ENCODE results near the gene ZER1.
"Not testable (repeated sequence)": the region's sequence is repeated elsewhere in the genome, so short reads cannot be mapped to it uniquely, and the experiment has no call there.

Gene ZER1

DNA sequence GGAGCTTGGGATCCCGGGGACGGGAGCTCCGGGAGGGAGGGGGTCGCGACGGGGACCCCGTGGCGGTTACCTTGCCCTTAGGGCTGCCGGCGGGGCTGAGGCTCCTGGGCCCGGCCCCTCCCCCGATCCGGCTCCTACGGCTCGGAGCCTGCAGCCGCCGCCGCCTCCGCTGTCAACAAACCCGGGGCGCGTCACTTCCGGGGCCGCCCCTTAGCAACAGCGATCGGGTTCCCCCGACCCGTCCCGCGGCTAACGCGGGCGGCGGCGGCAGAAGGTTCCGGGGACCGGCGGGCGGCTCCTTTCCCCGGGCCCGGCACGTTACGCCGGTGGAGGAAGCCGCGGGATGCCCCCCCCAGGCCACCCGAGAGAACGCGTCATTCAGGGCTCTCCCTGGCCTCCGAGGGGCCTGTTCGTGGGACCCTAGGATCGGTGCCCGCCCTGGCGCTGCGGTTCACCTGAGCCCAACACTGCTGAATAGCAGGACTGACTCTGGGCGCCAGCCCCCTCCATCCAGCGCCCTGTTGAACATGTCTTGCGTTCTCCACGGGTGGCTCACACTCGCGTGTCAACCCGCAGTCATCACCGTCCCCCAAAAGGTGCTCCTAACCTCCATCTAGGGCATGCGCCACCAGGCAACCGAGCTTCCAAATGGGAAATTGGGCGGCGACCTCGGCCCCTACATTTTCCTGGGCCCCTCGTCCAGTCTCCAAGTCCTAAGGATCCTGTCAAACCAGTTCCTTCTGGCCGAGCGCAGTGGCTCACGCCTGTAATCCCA is at the start of gene ZER1:
Gene ZER1 (minus strand): TSS at position 183 of the 775 bp plus-strand sequence. CDS start 16,362 bp downstream, outside the sequence.
- peak; percentile 96 for DNase-seq

DNA sequence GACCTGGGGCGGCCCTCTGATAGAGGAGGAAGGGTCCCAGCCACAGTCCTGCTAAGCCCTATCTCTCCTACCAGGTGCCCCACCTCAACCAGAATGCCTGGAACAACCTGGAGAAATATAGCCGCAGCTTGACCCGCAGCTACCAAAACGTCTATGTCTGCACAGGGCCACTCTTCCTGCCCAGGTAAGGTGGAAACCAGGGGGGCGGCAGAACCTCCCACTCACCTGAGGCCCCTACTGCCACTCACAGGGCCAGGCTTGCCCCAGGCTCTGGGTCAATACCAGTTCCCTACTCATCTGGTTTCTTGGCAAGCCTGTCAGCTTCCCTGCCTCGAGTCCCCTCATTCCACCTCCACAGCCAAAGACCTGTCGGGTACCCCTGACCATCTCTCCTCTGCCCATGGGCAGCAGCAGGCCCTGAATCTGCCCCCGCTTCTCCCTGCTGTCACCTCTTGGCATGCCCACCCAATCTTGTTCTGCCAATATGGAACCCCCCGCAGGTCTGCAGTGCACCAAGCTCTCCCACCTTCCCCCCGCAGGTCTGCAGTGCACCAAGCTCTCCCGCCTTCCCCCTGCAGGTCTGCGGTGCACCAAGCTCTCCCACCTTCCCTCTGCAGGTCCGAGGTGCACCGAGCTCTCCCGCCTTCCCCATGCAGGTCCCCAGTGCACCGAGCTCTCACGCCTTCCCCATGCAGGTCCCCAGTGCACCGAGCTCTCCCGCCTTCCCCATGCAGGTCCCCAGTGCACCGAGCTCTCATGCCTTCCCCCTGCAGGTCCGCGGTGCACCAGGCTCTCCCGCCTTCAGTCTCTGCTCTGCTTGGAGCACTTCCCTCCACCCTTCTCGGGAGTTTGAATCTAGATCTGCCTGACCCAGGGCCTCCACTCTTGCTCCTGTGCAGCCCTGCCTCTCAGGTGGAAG is 49.2 kb upstream of the ZER1 start:
- no peak for DNase-seq

DNA sequence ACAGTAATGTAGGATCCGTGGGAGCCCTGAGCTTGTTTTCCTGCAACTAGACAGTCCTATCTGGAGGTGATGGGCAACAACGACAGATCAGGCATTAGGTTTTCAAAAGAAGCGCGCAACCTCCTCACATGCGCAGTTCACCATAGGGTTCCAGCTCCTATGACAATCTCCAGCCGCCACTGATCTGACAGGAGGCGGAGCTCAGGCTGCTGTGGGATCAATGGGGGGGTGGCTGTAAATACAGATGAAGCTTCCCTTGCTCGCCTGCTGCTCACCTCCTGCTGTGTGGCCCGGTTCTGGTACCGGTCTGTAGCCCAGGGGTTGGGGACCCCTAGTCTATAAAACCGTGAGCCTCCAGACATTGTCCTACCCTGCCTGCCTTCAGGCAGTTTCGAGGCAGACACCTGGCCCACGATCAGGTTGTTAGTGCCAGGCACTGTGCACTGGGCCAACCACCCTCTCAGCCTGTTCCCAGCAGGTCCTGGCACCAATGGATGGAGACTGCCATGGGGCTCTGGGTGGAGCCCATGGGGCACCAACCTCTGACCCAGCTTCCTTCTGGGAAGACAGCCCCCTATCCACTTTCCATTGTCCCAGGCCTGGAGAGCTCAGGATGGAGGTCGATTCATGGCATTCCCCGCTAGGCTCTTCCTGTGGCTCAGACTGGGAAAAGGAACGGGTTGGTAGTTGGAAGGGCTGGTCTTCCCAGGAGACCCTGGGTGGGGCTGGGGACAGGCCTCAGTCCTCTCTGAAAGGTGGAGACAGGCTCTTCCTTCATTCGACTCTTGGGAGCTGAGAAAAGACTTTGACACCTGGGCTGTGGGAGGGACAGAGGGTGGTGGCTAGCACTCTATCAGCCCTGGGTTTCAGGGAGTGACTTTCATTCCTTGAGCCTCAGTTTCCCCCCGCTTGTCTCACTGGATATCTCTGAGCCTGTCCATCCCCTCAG is 48.3 kb upstream of the ZER1 start:
- DNase-seq, result peak; percentile 51

GRCh38 chr9:128818839-128819715 is 47.4 kb upstream of the ZER1 start:
- peak; percentile 59 for DNase-seq

DNA sequence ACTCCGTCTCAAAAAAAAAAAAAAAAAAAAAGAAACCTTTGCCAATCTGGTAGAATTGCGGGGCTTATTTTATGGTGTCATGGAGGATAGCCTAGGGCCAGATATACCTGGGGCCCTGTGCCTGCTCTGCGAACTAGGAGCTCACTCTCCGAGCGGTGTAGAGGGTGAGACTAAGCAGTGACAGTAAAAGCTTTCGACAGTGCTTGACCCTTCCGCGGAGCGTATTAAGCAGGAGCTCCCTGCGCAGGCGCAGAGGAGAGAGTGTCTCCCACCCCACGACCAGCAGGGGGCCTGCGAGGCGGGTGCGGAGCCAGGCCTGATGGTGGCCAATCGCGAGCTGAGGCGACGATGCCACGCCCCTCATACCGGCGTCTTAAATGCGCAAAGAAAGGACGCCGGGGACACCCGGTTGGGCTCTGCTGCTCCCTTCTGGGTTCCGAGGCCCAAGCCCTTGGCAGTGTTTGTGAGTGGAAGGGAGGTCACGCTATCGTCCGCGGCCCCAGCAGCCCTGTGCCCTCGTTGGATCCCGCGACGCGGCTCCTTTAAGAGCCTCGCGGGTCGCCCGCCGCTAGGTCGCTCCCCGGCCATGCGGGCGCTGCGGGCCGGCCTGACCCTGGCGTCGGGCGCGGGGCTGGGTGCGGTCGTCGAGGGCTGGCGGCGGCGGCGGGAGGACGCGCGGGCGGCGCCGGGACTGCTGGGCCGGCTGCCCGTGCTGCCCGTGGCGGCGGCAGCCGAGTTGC is 46.5 kb upstream of the ZER1 start, which contains the start of gene ENDOG:
Gene ENDOG (plus strand): TSS at position 402 of the 740 bp plus-strand sequence. CDS start 185 bp downstream, at position 587.
- peak; percentile 99 for DNase-seq

GRCh38 chr9:128810873-128811272 is 39.1 kb upstream of the ZER1 start:
- DNase-seq, result no peak

GRCh38 chr9:128809831-128810230 is 38.1 kb upstream of the ZER1 start:
- DNase-seq, result no peak

DNA sequence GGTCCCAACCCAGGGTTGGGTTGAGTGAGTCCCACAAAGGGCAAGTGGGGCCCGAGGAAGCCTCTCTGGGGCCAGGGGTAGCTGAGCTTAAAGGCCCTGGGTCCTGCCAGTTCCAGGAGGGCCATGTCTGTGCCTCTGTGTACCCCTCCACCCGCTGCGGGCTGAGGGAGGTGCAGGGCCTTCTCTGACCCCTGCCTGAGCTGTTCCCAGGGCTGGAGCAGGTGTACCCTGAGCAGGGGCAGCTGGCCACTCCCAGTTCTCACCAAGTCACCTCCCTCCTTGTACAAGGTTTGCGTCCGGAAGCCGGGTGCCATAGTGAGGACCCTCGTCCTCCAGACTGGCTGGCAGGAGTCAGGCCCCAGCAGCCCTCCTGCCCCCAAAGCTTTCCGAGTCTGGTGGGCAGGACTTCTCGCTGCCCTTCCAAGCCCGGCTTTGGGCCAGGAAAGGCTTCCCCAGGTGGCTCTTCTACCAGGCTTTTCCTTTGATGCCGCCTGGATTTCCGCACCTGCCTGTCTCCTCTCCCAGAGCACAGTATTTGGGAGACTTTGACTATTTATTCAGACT is 37.4 kb upstream of the ZER1 start:
- DNase-seq, result no peak

DNA sequence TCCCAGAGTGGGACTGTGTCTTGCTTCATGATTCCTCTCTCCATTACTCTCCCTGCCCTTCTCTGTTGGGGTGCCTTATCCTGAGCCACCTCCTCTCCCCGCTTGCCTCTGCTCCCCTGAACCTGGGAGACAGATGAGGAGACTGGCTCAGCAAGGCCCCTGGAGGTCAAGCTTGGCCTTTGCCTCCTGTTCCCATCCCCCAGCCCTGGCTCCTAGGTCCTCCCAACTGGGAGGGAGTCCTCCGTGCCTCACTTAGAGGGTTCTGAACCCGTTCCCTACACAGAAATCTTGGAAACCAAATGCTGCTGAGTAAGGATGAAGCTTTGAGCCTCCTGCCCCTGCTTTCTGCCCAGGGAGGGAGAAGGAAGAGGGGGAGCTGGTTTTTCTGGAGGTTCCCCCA is 36.8 kb upstream of the ZER1 start:
- no peak for DNase-seq

DNA sequence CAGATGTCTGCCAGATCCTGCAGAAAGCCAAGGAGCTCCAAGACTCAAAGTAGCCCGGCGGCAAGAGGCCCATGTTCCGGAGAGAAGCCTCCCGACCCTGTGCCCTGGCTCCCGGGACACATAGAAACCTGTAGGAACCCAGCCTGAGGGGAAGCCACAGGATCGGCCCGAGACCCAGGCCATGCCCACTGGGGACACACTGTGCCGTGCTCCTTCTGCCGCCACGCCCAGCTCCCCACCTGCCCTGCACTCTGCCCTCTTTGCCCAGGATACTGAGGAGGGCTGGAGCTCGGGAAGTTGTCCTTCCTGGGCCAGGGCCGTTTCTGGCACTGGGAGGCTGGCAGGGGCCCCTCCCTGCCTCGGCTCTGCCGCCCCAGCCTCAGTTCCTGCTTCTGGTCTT is 36.1 kb upstream of the ZER1 start:
- no peak for DNase-seq

DNA sequence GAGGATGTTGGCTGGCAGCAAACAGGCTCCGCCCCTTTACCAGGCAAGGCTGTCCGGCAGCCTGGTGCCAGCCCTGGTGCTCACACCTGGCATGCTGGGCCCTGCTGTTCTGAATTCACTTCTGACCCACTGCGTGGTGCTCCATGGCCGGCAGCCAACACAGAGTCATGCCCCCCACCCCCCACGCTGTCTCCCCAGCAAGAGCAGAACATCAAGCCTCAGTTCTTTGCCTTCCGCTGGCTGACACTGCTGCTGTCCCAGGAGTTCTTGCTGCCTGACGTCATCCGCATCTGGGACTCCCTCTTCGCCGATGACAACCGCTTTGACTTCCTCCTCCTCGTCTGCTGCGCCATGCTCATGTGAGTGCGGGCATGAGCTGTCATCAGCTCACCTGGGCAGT is 33.9 kb upstream of the ZER1 start:
- no peak for DNase-seq

GRCh38 chr9:128802482-128802881 is 30.8 kb upstream of the ZER1 start:
- no peak for DNase-seq

DNA sequence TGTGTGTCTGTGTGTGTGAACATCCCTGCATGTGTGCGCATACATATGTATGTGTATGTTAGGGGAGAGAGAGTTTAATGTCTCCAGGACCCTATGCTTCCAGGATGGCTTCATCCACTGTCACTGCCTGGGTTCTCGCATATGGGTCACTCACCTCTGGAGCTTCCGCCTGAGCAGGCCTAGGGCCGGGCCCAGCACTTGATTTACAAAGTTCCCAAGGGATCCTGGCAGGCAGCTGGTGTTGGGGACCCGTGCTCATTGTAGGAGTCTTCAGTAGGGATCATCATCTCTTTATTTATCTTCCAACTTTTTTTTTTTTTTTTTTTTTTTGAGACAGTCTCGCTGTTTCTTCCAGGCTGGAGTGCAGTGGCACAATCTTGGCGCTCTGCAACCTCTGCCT is 28.3 kb upstream of the ZER1 start:
- no peak for DNase-seq

DNA sequence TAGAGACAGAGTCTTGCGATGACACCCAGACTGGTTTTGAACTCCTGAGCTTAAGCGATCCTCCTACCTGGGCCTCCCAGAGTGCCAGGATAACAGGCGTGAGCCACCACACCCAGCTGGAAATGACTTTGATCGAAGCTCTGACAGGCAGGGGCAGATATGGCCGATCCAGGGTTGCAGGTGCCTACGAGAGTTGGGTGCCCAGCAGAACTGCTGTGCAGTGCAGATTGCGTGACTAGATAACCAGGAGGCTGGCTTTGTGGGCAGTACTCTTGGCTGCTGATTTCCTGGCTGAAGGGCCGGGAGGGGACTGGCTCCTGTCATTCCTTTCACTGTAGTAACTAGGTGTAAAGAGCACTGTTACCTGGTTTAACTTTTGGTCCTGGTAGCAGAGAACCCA is 27.2 kb upstream of the ZER1 start:
- DNase-seq, result peak; percentile 56

DNA sequence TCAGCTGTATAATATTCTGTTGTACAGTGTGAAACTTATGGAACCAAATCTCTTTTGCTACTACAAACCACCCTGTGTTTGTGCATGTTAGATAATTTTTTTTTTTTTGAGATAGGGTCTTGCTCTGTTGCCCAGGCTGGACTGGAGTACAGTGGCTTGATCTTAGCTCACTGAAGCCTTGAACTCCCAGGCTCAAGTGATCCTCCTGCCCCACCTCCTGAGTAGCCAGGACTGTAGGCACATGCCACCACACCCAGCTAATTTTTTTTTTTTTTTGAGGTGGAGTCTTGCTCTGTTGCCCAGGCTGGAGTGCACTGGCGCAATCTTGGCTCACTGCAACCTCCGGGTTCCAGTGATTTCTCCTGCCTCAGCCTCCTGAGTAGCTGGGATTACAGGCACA is 23.2 kb upstream of the ZER1 start:
- DNase-seq, result not testable (repeated sequence)

DNA sequence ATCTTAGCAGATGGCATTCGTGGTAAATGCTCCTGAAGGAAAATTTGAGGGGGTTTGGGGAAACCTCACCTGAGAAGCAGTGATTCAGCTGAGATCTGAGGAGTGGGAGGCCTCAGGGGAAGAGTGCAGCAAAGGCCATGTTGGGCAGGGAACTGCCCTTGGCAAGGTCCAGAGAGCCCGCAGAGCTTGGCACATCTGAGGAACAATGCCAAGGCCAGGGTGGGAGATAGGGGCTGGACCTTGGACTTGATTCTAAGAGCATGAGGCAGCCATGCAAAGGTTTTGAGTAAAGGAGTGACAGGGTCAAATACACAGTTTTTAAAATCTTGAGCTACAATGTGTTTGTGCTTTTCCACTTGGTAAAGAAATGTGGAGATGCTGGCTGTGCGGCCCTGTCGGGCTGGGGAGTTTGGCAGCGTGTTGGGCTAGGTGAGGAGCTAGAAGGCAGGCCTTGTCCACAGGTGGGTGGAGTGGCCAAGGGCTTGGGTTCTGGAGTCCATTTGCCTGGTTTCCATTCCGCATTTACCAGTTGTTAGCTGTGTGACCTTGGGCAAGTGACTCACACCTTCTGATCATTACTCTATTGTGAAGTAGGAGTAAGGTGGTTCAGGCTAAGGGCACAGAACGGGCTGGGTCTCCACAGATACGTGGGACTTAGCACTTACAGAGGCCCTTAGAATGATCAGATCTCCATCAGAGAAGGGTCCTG is 21.4 kb upstream of the ZER1 start:
- DNase-seq, result no peak

DNA sequence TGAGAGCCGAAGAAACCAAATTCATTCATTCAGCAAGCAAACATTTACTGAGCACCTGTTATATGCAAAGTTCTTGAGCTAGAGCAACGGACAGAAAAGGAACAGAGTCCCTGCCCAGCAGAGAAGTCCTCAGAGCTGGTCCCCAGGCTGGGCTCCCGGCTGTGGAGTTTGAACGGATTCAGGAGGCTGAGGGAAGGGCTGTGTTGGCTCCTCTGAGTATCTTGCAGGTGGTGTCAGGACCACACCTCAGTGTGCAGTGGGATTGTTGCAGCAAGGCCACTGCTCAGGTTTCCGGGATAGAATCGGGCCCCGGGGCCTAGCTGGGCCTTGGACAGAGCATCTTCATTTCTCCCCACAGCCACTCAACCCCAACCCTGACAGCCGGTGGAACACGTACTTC is 20.4 kb upstream of the ZER1 start:
- DNase-seq, result no peak

DNA sequence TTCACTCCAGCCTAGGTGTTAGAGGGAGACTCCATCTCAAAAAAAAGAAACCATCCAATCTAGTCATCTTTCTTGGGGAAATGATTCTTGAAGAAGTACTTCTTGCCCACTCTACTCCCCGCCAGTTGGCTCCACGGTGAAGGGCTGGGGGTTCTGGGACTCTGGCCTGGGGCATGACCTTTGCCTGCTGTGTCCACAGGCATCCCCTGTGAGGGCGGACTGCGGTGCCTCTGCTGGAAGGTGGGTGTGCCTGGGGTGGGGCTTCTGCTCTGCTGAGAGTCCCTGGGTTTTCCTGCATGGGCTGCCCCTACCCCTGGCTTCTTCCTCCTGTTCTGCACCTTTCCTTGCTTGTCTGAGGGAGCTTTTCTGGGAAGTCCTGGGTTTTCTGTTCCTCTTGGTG is 18.8 kb upstream of the ZER1 start:
- no peak for DNase-seq

GRCh38 chr9:128788445-128788844 is 16.7 kb upstream of the ZER1 start:
- no peak for DNase-seq

DNA sequence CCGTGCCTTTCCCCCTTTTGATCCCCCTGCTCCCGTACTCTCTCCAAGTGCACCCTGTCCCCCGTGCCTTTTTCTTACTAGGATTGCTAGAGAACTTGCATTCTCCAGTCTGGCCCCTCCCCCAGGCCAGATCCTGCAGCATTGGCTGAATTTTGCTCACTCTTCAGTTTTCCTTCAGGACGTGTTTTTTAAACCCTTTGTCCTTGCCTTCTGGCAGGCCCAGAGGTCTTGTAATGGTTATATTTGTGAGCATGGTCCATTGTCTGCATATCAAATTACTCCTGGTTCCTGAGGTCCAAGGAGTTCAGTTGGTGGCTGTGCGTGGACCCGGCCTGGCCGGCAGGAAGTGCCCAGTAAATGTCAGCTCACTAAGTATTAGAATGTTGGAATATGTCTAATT is 15.9 kb upstream of the ZER1 start:
- DNase-seq, result peak; percentile 39

All from hematopoietic multipotent progenitor cell treated with erythropoietin and hydrocortisone succinate and interleukin-3 and kit ligand, for 6 days (in vitro differentiated cells).